H1 (cell line): Measurements from ENCODE around the gene CACNA2D3. TPM values are rescaled to one million over a fixed set of nuclear protein-coding genes. Genes with fewer than 3 reads are reported as not detected.

Source experiments
- BRCA1 ChIP-seq: IDR thresholded peaks from 2 replicates; pipeline ENCODE4 v1.6.1; 2012; ENCODE audit warnings: low read depth, low read length, improper control_type of control experiment
- CHD7 ChIP-seq: fragments of 300-600 bp; sonication (generic); IDR thresholded peaks from 2 replicates; pipeline ENCODE4 v1.7.1; 2012; ENCODE audit warnings: low read length, moderate library complexity, mild to moderate bottlenecking, inconsistent platforms; ENCODE audit not compliant: insufficient replicate concordance
- E2F6 ChIP-seq: IDR thresholded peaks from 2 replicates; pipeline ENCODE4 v1.6.1; 2012; ENCODE audit warnings: inconsistent platforms
- GABPA ChIP-seq: IDR thresholded peaks from 2 replicates; pipeline ENCODE4 v1.6.1; 2011; ENCODE audit warnings: mild to moderate bottlenecking, low read length, moderate library complexity, borderline replicate concordance; ENCODE audit not compliant: insufficient read depth
- HDAC2 ChIP-seq, 2 experiments: fragments of 300-600 bp in 1 of 2; sonication (generic) in 1 of 2; IDR thresholded peaks; 2 replicates each; pipeline ENCODE4 v1.6.1; 2011 to 2012; ENCODE audit warnings: low read depth in 2 of 2, low read length in 2 of 2, mild to moderate bottlenecking in 2 of 2, moderate library complexity in 2 of 2, borderline replicate concordance in 1 of 2, inconsistent platforms in 1 of 2
- RBBP5 ChIP-seq: IDR thresholded peaks from 2 replicates; pipeline ENCODE4 v1.7.1; 2012; ENCODE audit warnings: low read depth, mild to moderate bottlenecking, inconsistent platforms, low read length, moderate library complexity, borderline replicate concordance
- RFX5 ChIP-seq: IDR thresholded peaks from 2 replicates; pipeline ENCODE4 v1.6.1; 2011; ENCODE audit warnings: low read depth, low read length, improper control_type of control experiment, borderline replicate concordance
- RNF2 ChIP-seq: fragments of 200-900, 300-1000 bp; sonication (generic); IDR thresholded peaks from 2 replicates; pipeline ENCODE4 v1.7.1; 2016; ENCODE audit warnings: borderline replicate concordance, low read depth, mild to moderate bottlenecking, antibody characterized with exemption, low read length; ENCODE audit not compliant: poor library complexity, severe bottlenecking; ENCODE audit errors: missing control alignments
- TAF7 ChIP-seq: optimal IDR thresholded peaks from 2 replicates; pipeline ENCODE3; 2011; ENCODE audit warnings: low read depth, mild to moderate bottlenecking, inconsistent platforms, low read length, moderate library complexity, borderline replicate concordance
- polyA plus RNA-seq, 7 experiments: library from polyadenylated mRNA; depleted of rRNA in 3 of 7; stranded (reverse) in 5 of 7; unstranded in 2 of 7; fragments of >200 nt in 5 of 7; fragments of 200-250 nt in 2 of 7; gene quantifications; 1 replicate in 5 of 7; 2 replicates in 1 of 7; 4 replicates in 1 of 7; pipeline versions ENCODE4 v1.2.1 to v1.2.3, GENCODE V29; 2011 to 2013; ENCODE audit warnings: missing spikeins in 2 of 7, mixed read lengths in 2 of 7
- total RNA-seq: library from RNA; stranded (reverse); fragmentation: NEBNext Ultra II Directional; extraction: Animal tissue kit (Norgen Biotek cat#: 25700); gene quantifications from 2 replicates; pipeline ENCODE4 v1.2.1, GENCODE V29; 2021

The CACNA2D3 gene
- total and polyA plus RNA-seq, 2 of the 8 experiments (the other 6 are each of a cell fraction or from before 2014, with no cell fraction given) = 1.5 to 1.8 TPM

- TF ChIP-seq CHD7 (no peak), GABPA (no peak), RBBP5 (no peak), RNF2 (no peak), BRCA1 (no peak), RFX5 (no peak), HDAC2 (IDR thresholded peaks at IDR 0.05; ENCODE audit: borderline replicate concordance in 1 of 2, low read depth in 2 of 2, low read length in 2 of 2) (no peak), E2F6 (no peak), TAF7 (no peak)
These were observed 268.2 kb downstream of the CACNA2D3 start (continued) for GRCh38 chr3:54390582-54390981.
